ENCODE measurements around the gene CSTPP1. TPM values are rescaled to one million over a fixed set of nuclear protein-coding genes. Genes with fewer than 3 reads are reported as not detected.

Gene CSTPP1
- total RNA-seq, 3 donors from 2014 or later: 31.9 to 41.1 (median 32.8) TPM

DNA sequence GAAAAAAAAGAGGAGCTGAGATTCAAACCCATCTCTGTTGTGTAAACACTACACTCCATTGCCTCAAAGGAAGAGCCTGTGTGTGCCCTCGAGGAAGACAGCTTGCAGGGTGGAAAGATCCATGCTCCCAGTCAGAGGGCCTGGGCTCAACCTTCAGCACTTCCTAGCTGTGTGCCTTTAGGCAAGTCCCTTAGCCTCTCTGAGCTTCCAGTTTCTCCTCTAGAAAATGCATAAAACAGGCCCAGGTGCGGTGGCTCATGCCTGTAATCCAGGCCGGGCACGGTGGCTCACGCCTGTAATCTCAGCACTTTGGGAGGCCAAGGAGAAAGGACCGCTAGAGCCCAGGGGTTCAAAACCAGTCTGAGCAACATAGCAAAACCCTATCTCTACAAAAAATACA lies 244.7 kb downstream of the CSTPP1 start:
- peaks cover 20% of the 10 kb centered on the region for H3K4me1 ChIP-seq (ENCODE audit: low read depth)
- no peaks in the 10 kb centered on the region for H3K36me3 ChIP-seq (ENCODE audit: low read depth)
- intact Hi-C loops (cut with DNase I, micrococcal nuclease): no loop called here
- ATAC-seq (no peak), DNase-seq (no peak)
- TF ChIP-seq, protein P1, sequence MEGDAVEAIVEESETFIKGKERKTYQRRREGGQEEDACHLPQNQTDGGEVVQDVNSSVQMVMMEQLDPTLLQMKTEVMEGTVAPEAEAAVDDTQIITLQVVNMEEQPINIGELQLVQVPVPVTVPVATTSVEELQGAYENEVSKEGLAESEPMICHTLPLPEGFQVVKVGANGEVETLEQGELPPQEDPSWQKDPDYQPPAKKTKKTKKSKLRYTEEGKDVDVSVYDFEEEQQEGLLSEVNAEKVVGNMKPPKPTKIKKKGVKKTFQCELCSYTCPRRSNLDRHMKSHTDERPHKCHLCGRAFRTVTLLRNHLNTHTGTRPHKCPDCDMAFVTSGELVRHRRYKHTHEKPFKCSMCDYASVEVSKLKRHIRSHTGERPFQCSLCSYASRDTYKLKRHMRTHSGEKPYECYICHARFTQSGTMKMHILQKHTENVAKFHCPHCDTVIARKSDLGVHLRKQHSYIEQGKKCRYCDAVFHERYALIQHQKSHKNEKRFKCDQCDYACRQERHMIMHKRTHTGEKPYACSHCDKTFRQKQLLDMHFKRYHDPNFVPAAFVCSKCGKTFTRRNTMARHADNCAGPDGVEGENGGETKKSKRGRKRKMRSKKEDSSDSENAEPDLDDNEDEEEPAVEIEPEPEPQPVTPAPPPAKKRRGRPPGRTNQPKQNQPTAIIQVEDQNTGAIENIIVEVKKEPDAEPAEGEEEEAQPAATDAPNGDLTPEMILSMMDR (IDR thresholded peaks at IDR 0.05): no peak
- no peak overlapping the region for H3K4me3 ChIP-seq
- no peaks in the 10 kb centered on the region for H3K9me3 ChIP-seq

DNA sequence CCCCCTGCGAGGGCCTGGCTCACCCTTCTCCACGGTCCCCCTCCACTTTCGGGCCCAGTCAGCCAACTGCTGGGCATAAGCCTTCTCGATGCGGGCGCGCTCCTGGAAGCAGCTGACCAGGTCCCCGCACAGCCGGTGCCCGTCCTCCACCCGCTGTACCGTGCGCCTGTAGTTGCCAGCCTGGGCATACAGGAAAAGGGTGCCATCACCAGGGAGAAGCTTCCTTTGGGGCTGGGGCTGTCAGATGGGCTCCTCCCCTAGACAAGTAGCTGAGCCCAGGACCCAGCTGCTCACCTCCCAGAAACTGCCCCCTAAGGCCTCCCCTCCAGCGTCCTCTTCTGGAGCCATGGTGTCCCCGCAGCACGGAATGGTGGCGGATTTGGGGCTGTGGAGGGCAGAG lies 245.8 kb downstream of the CSTPP1 start:
- Histone ChIP-seq H3K36me3 (ENCODE audit: low read depth) (no peaks in the 10 kb centered on the region), H3K9me3 (no peaks in the 10 kb centered on the region), H3K4me1 (ENCODE audit: low read depth) (peaks cover 28% of the 10 kb centered on the region), H3K4me3 (no peak overlapping the region)
- ATAC-seq (no peak), DNase-seq (no peak)
- TF ChIP-seq, protein P1 (IDR thresholded peaks at IDR 0.05): no peak
- intact Hi-C loops (cut with DNase I, micrococcal nuclease): no loop called here

DNA sequence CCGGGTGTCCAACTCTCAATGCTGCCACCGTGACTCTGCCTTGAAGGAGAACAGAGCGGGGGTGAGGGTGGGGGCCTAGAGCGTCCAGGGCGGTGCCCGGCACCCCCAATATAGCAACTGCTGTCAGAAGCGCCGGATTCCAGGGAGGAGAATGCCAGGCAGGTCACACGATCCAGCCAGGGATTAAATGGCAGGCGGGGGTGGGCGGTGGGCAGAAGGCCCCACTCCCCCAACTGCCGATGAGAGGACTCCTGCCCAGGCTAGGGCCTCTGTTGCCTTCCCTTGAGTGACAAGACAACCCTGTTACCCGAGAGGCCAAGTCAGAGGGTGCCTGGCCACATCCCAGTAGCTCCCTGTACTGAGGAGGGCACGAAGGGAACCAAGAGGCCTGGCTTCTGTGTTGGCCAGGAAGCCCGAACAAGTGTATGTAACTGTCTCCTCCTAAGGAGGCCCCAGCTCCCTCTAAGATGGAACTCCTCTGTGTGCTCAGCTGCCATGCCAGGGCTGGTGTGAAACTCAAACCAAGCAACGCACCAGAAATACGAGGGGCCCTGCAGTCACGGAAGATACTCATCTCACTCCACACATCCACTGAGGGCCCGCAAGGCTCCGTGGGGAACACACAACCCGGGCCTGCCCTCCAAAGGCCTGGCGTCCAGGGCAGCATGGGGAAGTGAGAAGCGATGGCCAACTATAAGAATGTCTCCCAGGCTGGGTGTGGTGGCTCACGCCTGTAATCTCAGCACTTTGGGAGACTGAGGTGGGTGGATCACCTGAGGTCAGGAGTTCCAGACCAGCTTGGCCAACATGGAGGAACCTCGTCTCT lies 246.7 kb downstream of the CSTPP1 start:
- no peaks in the 10 kb centered on the region for H3K9me3 ChIP-seq
- DNase-seq: no peak
- H3K4me1 ChIP-seq (ENCODE audit: low read depth): peaks cover 19% of the 10 kb centered on the region
- H3K4me3 ChIP-seq: no peak overlapping the region
- no peak for ATAC-seq
- intact Hi-C loops (cut with DNase I, micrococcal nuclease): no loop called here
- no peaks in the 10 kb centered on the region for H3K36me3 ChIP-seq (ENCODE audit: low read depth)
- TF ChIP-seq, protein P1 (IDR thresholded peaks at IDR 0.05): no peak

DNA sequence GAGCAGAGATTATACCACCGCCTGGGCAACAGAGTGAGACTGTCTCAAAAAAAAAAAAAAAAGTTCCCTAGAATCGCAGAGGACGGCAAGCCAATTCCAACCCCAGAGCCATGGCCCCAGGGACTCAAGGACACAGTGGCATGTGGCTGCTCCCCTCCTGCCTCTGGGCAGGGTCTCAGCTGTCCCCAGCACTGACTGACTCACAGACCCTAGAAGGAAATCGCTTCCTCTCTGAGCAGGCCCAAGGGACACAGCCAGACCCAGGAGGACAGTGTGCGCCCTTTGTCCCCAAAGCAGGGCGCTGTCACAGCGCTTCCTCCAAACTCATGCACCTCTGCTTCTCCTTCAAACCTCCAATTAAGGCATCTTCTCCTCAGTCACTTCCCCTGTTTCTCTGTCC lies 247.4 kb downstream of the CSTPP1 start:
- Histone ChIP-seq H3K9me3 (no peaks in the 10 kb centered on the region), H3K4me1 (ENCODE audit: low read depth) (peaks cover 19% of the 10 kb centered on the region), H3K36me3 (ENCODE audit: low read depth) (no peaks in the 10 kb centered on the region), H3K4me3 (no peak overlapping the region)
- TF ChIP-seq, protein P1 (IDR thresholded peaks at IDR 0.05): no peak
- DNase-seq (no peak), ATAC-seq (no peak)
- intact Hi-C loops (cut with DNase I, micrococcal nuclease): no loop called here

DNA sequence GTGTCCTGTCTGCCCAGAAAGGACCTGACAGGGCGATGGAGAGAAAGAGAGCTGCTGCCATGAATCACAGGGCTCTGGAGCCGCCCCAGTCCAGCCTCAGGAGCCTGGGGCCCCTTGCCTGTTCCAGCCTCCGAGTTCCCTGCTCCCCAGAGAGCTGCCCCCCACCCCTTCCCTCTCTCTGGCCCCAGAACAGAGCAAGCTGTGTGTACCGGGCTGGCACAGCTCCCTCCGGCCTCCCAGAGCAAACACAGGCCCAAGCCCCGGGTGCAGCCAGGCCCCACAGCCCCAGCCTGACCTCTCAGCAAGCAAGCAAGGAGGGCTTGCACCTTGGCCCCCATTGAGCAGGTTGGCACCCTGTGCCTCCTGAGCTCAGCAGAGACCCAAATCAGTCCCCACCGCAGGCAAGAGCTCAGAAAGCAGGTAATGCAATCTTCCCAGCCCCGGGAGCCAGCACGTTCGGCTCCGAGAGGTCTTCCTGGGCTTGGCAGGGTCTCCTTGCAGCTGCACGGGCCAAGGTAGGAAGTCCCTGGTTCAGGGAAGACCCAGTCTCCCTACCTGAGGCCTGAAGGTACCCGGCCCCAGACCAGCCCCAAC lies 248.2 kb downstream of the CSTPP1 start:
- intact Hi-C loops (cut with DNase I, micrococcal nuclease): no loop called here
- H3K36me3 ChIP-seq (ENCODE audit: low read depth): no peaks in the 10 kb centered on the region
- DNase-seq (no peak), ATAC-seq (no peak)
- H3K4me1 ChIP-seq (ENCODE audit: low read depth): peaks cover 19% of the 10 kb centered on the region
- no peaks in the 10 kb centered on the region for H3K9me3 ChIP-seq
- H3K4me3 ChIP-seq: no peak overlapping the region
- TF ChIP-seq, protein P1 (IDR thresholded peaks at IDR 0.05): no peak
